HG03095 (cell line): ENCODE data around the gene TNNT3.

Experiments used
- ATAC-seq: cut with Tn5 transposase; IDR thresholded peaks from one replicate; pipeline ENCODE4 v1.9.1; 2021; ENCODE audit warnings: moderate library complexity; ENCODE audit not compliant: unreplicated experiment

The TNNT3 gene

GRCh38 chr11:1982873-1983600, 63.5 kb downstream of the TNNT3 start:
- no peak for ATAC-seq

- no peak for ATAC-seq
These were observed 64.1 kb downstream of the TNNT3 start for GRCh38 chr11:1983601-1983961.

- ATAC-seq: no peak
These were observed 67.5 kb downstream of the TNNT3 start for GRCh38 chr11:1987024-1987423.

GRCh38 chr11:1988174-1988573, 68.7 kb downstream of the TNNT3 start:
- ATAC-seq: no peak
